A549 (cell line): ENCODE results near the gene CBLC. TPM values are rescaled to one million over a fixed set of nuclear protein-coding genes. Genes with fewer than 3 reads are reported as not detected.

Experiments
- ATAC-seq, 2 experiments: fragments of 200-7000 bp in 1 of 2; fragments of >200 bp in 1 of 2; cut with Nextera tagmentation in 1 of 2; cut with Tn5 transposase in 1 of 2; 3 replicates each; pipeline versions ENCODE4 v1.8.0 to v1.9.1; 2018 to 2020; ENCODE audit warnings: mild to moderate bottlenecking in 1 of 2, moderate library complexity in 1 of 2
- CTCF ChIA-PET: fragments of 300-600 bp; sonication (Branson Sonifier 250); formaldehyde crosslinking; extraction: SDS; loops from one replicate; lab custom pipeline; 2021; ENCODE audit warnings: antibody characterized with exemption, inconsistent platforms; lab: Yijun Ruan, JAX
- POLR2A ChIA-PET: fragments of 350-600 bp; formaldehyde crosslinking; extraction: SDS; loops from one replicate; lab custom pipeline; 2021; ENCODE audit warnings: antibody characterized with exemption, inconsistent platforms; lab: Yijun Ruan, JAX
- DNase-seq, 2 experiments: peaks; one replicate each; pipeline versions ENCODE4 v3.0.0 to v3.0.0-alpha.2; 2011 to 2016; ENCODE audit warnings: low read depth in 1 of 2, low spot score in 1 of 2
- FAIRE-seq: peaks from 2 replicates; lab custom pipeline; 2011; peaks lifted over from hg19 to GRCh38; lab: Jason Lieb, UNC
- H3K27ac ChIP-seq, 2 experiments: fragments of >200 bp; sonication (Bioruptor Twin); formaldehyde crosslinking; 3 replicates each; pipeline ENCODE4 v1.5.1; 2016 to 2017
- H3K4me1 ChIP-seq: fragments of >200 bp; sonication (Bioruptor Twin); formaldehyde crosslinking; 3 replicates; pipeline ENCODE4 v1.6.1; 2016
- H3K4me2 ChIP-seq: fragments of >200 bp; sonication (Bioruptor Twin); formaldehyde crosslinking; 3 replicates; pipeline ENCODE4 v1.6.1; 2016
- H3K4me3 ChIP-seq: fragments of >200 bp; sonication (Bioruptor Twin); formaldehyde crosslinking; 3 replicates; pipeline ENCODE4 v1.5.1; 2016
- H3K9me3 ChIP-seq: fragments of >200 bp; sonication (Bioruptor Twin); formaldehyde crosslinking; 3 replicates; pipeline ENCODE4 v1.6.1; 2016
- BCL3 ChIP-seq: fragments of >200 bp; sonication (Bioruptor Twin); formaldehyde crosslinking; IDR thresholded peaks from 3 replicates; pipeline ENCODE4 v1.6.1; 2016
- CBX8 ChIP-seq: fragments of 200-600 bp; sonication (generic); IDR thresholded peaks from 2 replicates; pipeline ENCODE4 v1.6.1; 2016
- CHD2 ChIP-seq: fragments of 150-350 bp; IDR thresholded peaks from 2 replicates; pipeline ENCODE4 v1.6.1; 2014; ENCODE audit warnings: low read length; ENCODE audit not compliant: partially characterized antibody
- CTCF ChIP-seq: fragments of >200 bp; sonication (Bioruptor Twin); formaldehyde crosslinking; IDR thresholded peaks from 3 replicates; pipeline ENCODE4 v1.5.1; 2016
- EP300 ChIP-seq, 2 experiments: fragments of >200 bp; sonication (Bioruptor Twin); formaldehyde crosslinking; IDR thresholded peaks; 2 replicates in 1 of 2; 3 replicates in 1 of 2; pipeline ENCODE4 v1.6.1; 2016 to 2017
- FOSL2 ChIP-seq, 2 experiments: fragments of 450-650 bp in 1 of 2; fragments of >200 bp in 1 of 2; sonication (Bioruptor Twin) in 1 of 2; formaldehyde crosslinking; IDR thresholded peaks; 2 replicates each; pipeline versions ENCODE4 v1.5.0 to v1.6.1; 2016 to 2020; ENCODE audit warnings: mild to moderate bottlenecking in 1 of 2, moderate library complexity in 1 of 2
- GATA3 ChIP-seq: IDR thresholded peaks from 2 replicates; pipeline ENCODE4 v1.6.1; 2012; ENCODE audit warnings: borderline replicate concordance
- HES2 ChIP-seq: fragments of >200 bp; sonication (Bioruptor Twin); formaldehyde crosslinking; IDR thresholded peaks from 2 replicates; pipeline ENCODE4 v1.6.1; 2016
- HOXB13 ChIP-seq: fragments of 250-450 bp; sonication (Bioruptor Pico); IDR thresholded peaks from 2 replicates; pipeline ENCODE4 v1.5.0; 2020; ENCODE audit warnings: low read depth, mild to moderate bottlenecking, moderate library complexity
- HOXB5 ChIP-seq: fragments of 250-450 bp; sonication (Bioruptor Pico); IDR thresholded peaks from 2 replicates; pipeline ENCODE4 v1.5.0; 2020; ENCODE audit warnings: mild to moderate bottlenecking, moderate library complexity
- JUN ChIP-seq, 2 experiments: fragments of >200 bp; sonication (Bioruptor Twin); formaldehyde crosslinking; IDR thresholded peaks; 2 replicates in 1 of 2; 3 replicates in 1 of 2; pipeline ENCODE4 v1.6.1; 2016 to 2017
- JUNB ChIP-seq: fragments of >200 bp; sonication (Bioruptor Twin); formaldehyde crosslinking; IDR thresholded peaks from 2 replicates; pipeline ENCODE4 v1.6.1; 2016
- KDM5A ChIP-seq: fragments of 200-600 bp; sonication (generic); IDR thresholded peaks from 2 replicates; pipeline ENCODE4 v1.6.1; 2016; ENCODE audit warnings: antibody characterized with exemption, mild to moderate bottlenecking
- MAFK ChIP-seq: fragments of 450-650 bp; IDR thresholded peaks from 2 replicates; pipeline ENCODE4 v1.6.1; 2014; ENCODE audit not compliant: partially characterized antibody
- MAX ChIP-seq: IDR thresholded peaks from 2 replicates; pipeline ENCODE4 v1.6.1; 2012
- NFE2L2 ChIP-seq: fragments of 150-350 bp; conservative IDR thresholded peaks from 2 replicates; pipeline ENCODE4 v1.6.1; 2014; ENCODE audit warnings: low read length
- PBX3 ChIP-seq: IDR thresholded peaks from 2 replicates; pipeline ENCODE4 v1.6.1; 2012
- POLR2AphosphoS2 ChIP-seq: conservative IDR thresholded peaks from 2 replicates; pipeline ENCODE4 v1.6.1; 2012; ENCODE audit warnings: low read length, improper control_type of control experiment, inconsistent platforms
- RAD21 ChIP-seq, 2 experiments: fragments of >200 bp in 1 of 2; sonication (Bioruptor Twin) in 1 of 2; formaldehyde crosslinking in 1 of 2; IDR thresholded peaks in 1 of 2; conservative IDR thresholded peaks in 1 of 2; 2 replicates in 1 of 2; 3 replicates in 1 of 2; pipeline ENCODE4 v1.6.1; 2012 to 2018; ENCODE audit warnings: inconsistent platforms in 1 of 2
- RARB ChIP-seq: fragments of 250-450 bp; sonication (Bioruptor Pico); IDR thresholded peaks from 2 replicates; pipeline ENCODE4 v1.8.0; 2021; ENCODE audit warnings: mild to moderate bottlenecking, moderate library complexity
- RCOR1 ChIP-seq: fragments of 150-350 bp; IDR thresholded peaks from 2 replicates; pipeline ENCODE4 v1.6.1; 2014; ENCODE audit warnings: antibody characterized with exemption, low read length, low read depth
- REST ChIP-seq: fragments of 200-600 bp; sonication (generic); IDR thresholded peaks from 2 replicates; pipeline ENCODE4 v1.6.1; 2016; ENCODE audit warnings: antibody characterized with exemption, mild to moderate bottlenecking, moderate library complexity
- RNF2 ChIP-seq: fragments of 200-600 bp; sonication (generic); IDR thresholded peaks from 2 replicates; pipeline ENCODE4 v1.6.1; 2016; ENCODE audit warnings: low read depth, mild to moderate bottlenecking, antibody characterized with exemption, moderate library complexity, borderline replicate concordance
- TFCP2L1 ChIP-seq: fragments of 250-450 bp; sonication (Bioruptor Pico); IDR thresholded peaks from 2 replicates; pipeline ENCODE4 v1.5.0; 2021; ENCODE audit warnings: mild to moderate bottlenecking
- TP53 ChIP-seq: fragments of 250-450 bp; sonication (Bioruptor Pico); IDR thresholded peaks from 2 replicates; pipeline ENCODE4 v1.5.0; 2021; ENCODE audit warnings: mild to moderate bottlenecking, moderate library complexity
- ZC3H11A ChIP-seq: fragments of 450-650 bp; IDR thresholded peaks from 2 replicates; pipeline ENCODE4 v1.6.1; 2014; ENCODE audit warnings: antibody characterized with exemption, mild to moderate bottlenecking
- ZNF302 ChIP-seq: fragments of 250-450 bp; sonication (Bioruptor Pico); IDR thresholded peaks from 2 replicates; pipeline ENCODE4 v1.9.0; 2021; ENCODE audit warnings: inconsistent platforms, mild to moderate bottlenecking, moderate library complexity
- WGBS: methylation state at CpG from one replicate; pipeline ENCODE4 v1.1.6; 2017; ENCODE audit errors: missing lambda C conversion rate; 5-methylcytosine and 5-hydroxymethylcytosine counted together
- polyA plus RNA-seq, 4 experiments: library from polyadenylated mRNA; depleted of rRNA in 3 of 4; stranded (reverse); fragments of >200 nt; fragmentation: RNase III in 1 of 4; extraction: RNeasy Plus Mini Kit Qiagen cat#74134 plus additional on column Dnase treatment in 1 of 4; gene quantifications; 2 replicates in 3 of 4; 3 replicates in 1 of 4; pipeline ENCODE4 v1.2.3, GENCODE V29; 2011 to 2017

CBLC gene
- polyA plus RNA-seq, 2 of the 4 experiments (the other 2 are of a cell fraction): not detected

DNA sequence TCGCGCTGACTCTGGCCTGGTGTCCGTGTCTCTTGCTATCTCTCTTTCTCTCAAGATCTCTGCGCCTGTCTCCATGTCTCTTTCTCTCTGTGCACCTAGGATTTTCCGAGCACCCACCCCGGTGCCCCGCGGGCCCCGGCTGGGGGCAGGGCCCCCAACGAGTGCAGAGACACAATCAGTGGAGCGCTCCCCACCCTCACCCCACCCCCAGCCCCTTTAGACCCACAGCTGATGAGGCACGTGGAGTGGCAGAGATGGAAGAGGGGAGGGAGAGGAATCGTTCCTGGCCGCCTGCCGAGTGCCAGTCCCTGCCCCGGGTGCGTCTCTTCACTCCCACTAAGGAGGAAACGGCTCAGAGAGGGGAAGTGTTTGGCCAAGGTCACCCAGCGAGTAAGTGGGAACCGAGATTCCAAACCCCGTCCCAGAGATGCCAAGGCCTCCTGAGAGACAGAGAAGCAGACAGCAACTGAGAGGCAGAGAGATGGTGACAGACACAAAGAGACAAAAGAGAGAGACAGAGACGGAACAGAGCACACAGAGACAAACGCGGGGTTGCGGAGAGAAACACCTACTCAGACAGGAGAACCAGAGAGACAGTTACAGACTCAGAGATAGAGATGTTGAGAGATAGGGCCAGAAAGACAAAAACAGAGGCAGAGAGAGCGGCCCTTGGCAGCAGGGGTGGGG is 29.8 kb upstream of the CBLC start (continued):
- peak; percentile 84; the same call in 1 of the 2 replicates for TF ChIP-seq MAX
- no peak for TF ChIP-seq CHD2

- CTCF ChIA-PET: interaction anchor here (0.9 to 48.5 kb wide), 6 partner anchors 11 to 96 kb away, joined by 3 to 1899 read pairs (median 10); no protein-coding TSS in a partner anchor
- no peak for FAIRE-seq
- Histone ChIP-seq H3K4me2 (peak within 1 kb of the TSS; percentile 92), H3K9me3 (no peaks in the 10 kb centered on the region), H3K27ac (peak within 1 kb of the TSS; percentile 92 to 99), H3K4me3 (peak within 1 kb of the TSS; percentile 95), H3K4me1 (peaks cover 73% of the 10 kb centered on the region)
- 0% methylated on average over 10 of the region's 88 CpGs for WGBS
- POLR2A ChIA-PET: interaction anchor here (0.7 to 1.5 kb wide), 6 partner anchors 8 to 290 kb away, joined by 3 to 11 read pairs (median 4); partner anchors contain the start of gene CLASRP
- peak; percentile 15 to 24 for ATAC-seq
- DNase-seq: peak in 1 of 2 experiments; percentile 89
- TF ChIP-seq FOSL2 (IDR thresholded peaks at IDR 0.05) (no peak), FOSL2 (CRISPR knock-in tag; IDR thresholded peaks at IDR 0.05) (0 out of 2 replicates have a peak, but pooled peaks have one; percentile 8), ZC3H11A (no peak), RAD21 (conservative IDR thresholded peaks at IDR 0.05 in 1 of 2, IDR thresholded peaks at IDR 0.05 in 1 of 2) (peak in 1 of 2 experiments; percentile 48; a peak in 3 of 5 replicates), HOXB13 (CRISPR knock-in tag) (no peak), POLR2AphosphoS2 (no peak; the same call in 1 of the 2 replicates), RNF2 (no peak), NFE2L2 (no peak), RCOR1 (no peak), ZNF302 (no peak), MAX (no peak), CTCF (no peak), KDM5A (no peak), TP53 (CRISPR knock-in tag) (no peak), JUN (IDR thresholded peaks at IDR 0.05) (peak; percentile 78 to 93; a peak in 4 of 5 replicates), REST (no peak), HES2 (no peak), TFCP2L1 (CRISPR knock-in tag) (no peak), CBX8 (no peak), JUNB (peak; percentile 39), EP300 (IDR thresholded peaks at IDR 0.05) (peak; percentile 74 to 87; a peak in 3 of 5 replicates), PBX3 (no peak; the same call in none of the 2 replicates), BCL3 (peak; percentile 100), RARB (CRISPR knock-in tag) (no peak), HOXB5 (no peak), MAFK (no peak), GATA3 (peak; percentile 64)
Observed at GRCh38 chr19:44748426-44749254, 29.1 kb upstream of the CBLC start, which contains the start of gene BCL3. Gene BCL3 (plus strand): TSS chr19:44748708. CDS start chr19:44748791, 83 bp downstream.
